WERI-Rb-1 (cell line): ENCODE measurements around the gene CDHR1.

Experiments used
- DNase-seq: peaks from one replicate; pipeline ENCODE4 v3.0.0-alpha.2; 2020
- H3K27ac ChIP-seq: fragments of 250-450 bp; sonication (Bioruptor Pico); 2 replicates; pipeline ENCODE4 v1.5.1; 2020; ENCODE audit warnings: mild to moderate bottlenecking, moderate library complexity
- H3K27me3 ChIP-seq: fragments of 250-450 bp; sonication (Bioruptor Pico); 2 replicates; pipeline ENCODE4 v1.5.1; 2021; ENCODE audit warnings: mild to moderate bottlenecking, low read depth, moderate library complexity; ENCODE audit not compliant: insufficient read depth, severe bottlenecking
- H3K36me3 ChIP-seq: fragments of 250-450 bp; sonication (Bioruptor Pico); 2 replicates; pipeline ENCODE4 v1.5.1; 2020; ENCODE audit warnings: mild to moderate bottlenecking, moderate library complexity
- H3K4me3 ChIP-seq: 2 replicates; pipeline ENCODE4 v1.5.1; 2011; ENCODE audit warnings: low read depth, mild to moderate bottlenecking, control low read depth, low read length
- H3K9me3 ChIP-seq: fragments of 250-450 bp; sonication (Bioruptor Pico); 2 replicates; pipeline ENCODE4 v1.5.1; 2021; ENCODE audit warnings: mild to moderate bottlenecking, moderate library complexity; ENCODE audit not compliant: severe bottlenecking
- TF ChIP-seq, protein P1 (sequence below): IDR thresholded peaks from 2 replicates; pipeline ENCODE4 v1.5.1; 2011; ENCODE audit warnings: low read depth, mild to moderate bottlenecking, control low read depth, inconsistent platforms, low read length

CDHR1 gene

GRCh38 chr10:84185526-84186175 is 8.7 kb upstream of the CDHR1 start:
- H3K27me3 ChIP-seq = no peaks in the 10 kb centered on the region

GRCh38 chr10:84188815-84189214 is 5.5 kb upstream of the CDHR1 start:
- DNase-seq = no peak
- no peak overlapping the region for H3K27ac ChIP-seq
- H3K4me3 ChIP-seq = no peak overlapping the region
- H3K27me3 ChIP-seq = no peaks in the 10 kb centered on the region
- H3K9me3 ChIP-seq = no peaks in the 10 kb centered on the region
- H3K36me3 ChIP-seq = no peaks in the 10 kb centered on the region
- TF ChIP-seq, protein P1, sequence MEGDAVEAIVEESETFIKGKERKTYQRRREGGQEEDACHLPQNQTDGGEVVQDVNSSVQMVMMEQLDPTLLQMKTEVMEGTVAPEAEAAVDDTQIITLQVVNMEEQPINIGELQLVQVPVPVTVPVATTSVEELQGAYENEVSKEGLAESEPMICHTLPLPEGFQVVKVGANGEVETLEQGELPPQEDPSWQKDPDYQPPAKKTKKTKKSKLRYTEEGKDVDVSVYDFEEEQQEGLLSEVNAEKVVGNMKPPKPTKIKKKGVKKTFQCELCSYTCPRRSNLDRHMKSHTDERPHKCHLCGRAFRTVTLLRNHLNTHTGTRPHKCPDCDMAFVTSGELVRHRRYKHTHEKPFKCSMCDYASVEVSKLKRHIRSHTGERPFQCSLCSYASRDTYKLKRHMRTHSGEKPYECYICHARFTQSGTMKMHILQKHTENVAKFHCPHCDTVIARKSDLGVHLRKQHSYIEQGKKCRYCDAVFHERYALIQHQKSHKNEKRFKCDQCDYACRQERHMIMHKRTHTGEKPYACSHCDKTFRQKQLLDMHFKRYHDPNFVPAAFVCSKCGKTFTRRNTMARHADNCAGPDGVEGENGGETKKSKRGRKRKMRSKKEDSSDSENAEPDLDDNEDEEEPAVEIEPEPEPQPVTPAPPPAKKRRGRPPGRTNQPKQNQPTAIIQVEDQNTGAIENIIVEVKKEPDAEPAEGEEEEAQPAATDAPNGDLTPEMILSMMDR = no peak

More at GRCh38 chr10:84185526-84186175, 8.7 kb upstream of the CDHR1 start:
- H3K9me3 ChIP-seq = peaks cover 7% of the 10 kb centered on the region
- TF ChIP-seq, protein P1 = no peak
- H3K4me3 ChIP-seq = 0 out of 2 replicates have a peak overlapping the region, but pooled peaks have one; percentile 15
- peak overlapping the region; percentile 88 for H3K27ac ChIP-seq
- peak; percentile 94 for DNase-seq
- no peaks in the 10 kb centered on the region for H3K36me3 ChIP-seq

DNA sequence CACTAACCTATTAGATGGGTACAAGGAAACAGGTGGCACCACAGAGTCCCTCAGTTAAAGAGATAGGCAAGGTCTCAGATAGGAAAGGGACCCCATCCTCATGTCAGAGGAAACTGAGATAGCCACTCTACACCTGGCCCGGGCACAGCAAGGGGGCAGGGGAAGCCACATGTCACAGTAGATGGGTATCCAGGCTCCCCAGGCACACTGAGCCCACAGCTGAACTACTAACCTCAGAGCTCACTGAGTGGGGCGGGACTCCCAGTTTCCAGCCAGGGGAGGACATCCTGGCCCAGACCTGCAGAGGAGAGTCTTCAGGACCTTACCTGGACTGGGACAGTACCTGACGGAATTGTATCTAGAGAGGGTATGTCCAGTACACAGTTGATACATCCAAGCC is 3.7 kb upstream of the CDHR1 start:
- no peak for DNase-seq
- TF ChIP-seq, protein P1 = no peak
- Histone ChIP-seq H3K9me3 (no peaks in the 10 kb centered on the region), H3K27me3 (no peaks in the 10 kb centered on the region), H3K36me3 (no peaks in the 10 kb centered on the region; the same call in 1 of the 2 replicates), H3K27ac (no peak overlapping the region), H3K4me3 (no peak overlapping the region)

- H3K27me3 ChIP-seq = no peaks in the 10 kb centered on the region
- H3K9me3 ChIP-seq = no peaks in the 10 kb centered on the region
- TF ChIP-seq, protein P1 = no peak
- H3K27ac ChIP-seq = no peak overlapping the region
- DNase-seq = no peak
- H3K36me3 ChIP-seq = no peaks in the 10 kb centered on the region; the same call in 1 of the 2 replicates
- no peak overlapping the region for H3K4me3 ChIP-seq
Measured at GRCh38 chr10:84191106-84191505, 3.2 kb upstream of the CDHR1 start.

GRCh38 chr10:84193327-84193726 is 1.0 kb upstream of the CDHR1 start:
- no peaks in the 10 kb centered on the region for H3K27me3 ChIP-seq
- H3K4me3 ChIP-seq = no peak overlapping the region
- DNase-seq = no peak
- H3K27ac ChIP-seq = peak overlapping the region; percentile 5; the same call in 1 of the 2 replicates
- H3K36me3 ChIP-seq = peaks cover 19% of the 10 kb centered on the region
- H3K9me3 ChIP-seq = no peaks in the 10 kb centered on the region
- TF ChIP-seq, protein P1 = no peak
